Measurements from ENCODE around the gene PKD1L1. TPM values are rescaled to one million over a fixed set of nuclear protein-coding genes. Genes with fewer than 3 reads are reported as not detected.

PKD1L1 gene, protein sequence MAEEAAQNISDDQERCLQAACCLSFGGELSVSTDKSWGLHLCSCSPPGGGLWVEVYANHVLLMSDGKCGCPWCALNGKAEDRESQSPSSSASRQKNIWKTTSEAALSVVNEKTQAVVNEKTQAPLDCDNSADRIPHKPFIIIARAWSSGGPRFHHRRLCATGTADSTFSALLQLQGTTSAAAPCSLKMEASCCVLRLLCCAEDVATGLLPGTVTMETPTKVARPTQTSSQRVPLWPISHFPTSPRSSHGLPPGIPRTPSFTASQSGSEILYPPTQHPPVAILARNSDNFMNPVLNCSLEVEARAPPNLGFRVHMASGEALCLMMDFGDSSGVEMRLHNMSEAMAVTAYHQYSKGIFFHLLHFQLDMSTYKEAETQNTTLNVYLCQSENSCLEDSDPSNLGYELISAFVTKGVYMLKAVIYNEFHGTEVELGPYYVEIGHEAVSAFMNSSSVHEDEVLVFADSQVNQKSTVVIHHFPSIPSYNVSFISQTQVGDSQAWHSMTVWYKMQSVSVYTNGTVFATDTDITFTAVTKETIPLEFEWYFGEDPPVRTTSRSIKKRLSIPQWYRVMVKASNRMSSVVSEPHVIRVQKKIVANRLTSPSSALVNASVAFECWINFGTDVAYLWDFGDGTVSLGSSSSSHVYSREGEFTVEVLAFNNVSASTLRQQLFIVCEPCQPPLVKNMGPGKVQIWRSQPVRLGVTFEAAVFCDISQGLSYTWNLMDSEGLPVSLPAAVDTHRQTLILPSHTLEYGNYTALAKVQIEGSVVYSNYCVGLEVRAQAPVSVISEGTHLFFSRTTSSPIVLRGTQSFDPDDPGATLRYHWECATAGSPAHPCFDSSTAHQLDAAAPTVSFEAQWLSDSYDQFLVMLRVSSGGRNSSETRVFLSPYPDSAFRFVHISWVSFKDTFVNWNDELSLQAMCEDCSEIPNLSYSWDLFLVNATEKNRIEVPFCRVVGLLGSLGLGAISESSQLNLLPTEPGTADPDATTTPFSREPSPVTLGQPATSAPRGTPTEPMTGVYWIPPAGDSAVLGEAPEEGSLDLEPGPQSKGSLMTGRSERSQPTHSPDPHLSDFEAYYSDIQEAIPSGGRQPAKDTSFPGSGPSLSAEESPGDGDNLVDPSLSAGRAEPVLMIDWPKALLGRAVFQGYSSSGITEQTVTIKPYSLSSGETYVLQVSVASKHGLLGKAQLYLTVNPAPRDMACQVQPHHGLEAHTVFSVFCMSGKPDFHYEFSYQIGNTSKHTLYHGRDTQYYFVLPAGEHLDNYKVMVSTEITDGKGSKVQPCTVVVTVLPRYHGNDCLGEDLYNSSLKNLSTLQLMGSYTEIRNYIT (N-terminal part only)
- 0.15 to 0.37 TPM (median 0.23 TPM) in 5 replicates for total RNA-seq (2022; extraction: Qiagen RNA extraction; ENCODE audit: low read depth)

DNA sequence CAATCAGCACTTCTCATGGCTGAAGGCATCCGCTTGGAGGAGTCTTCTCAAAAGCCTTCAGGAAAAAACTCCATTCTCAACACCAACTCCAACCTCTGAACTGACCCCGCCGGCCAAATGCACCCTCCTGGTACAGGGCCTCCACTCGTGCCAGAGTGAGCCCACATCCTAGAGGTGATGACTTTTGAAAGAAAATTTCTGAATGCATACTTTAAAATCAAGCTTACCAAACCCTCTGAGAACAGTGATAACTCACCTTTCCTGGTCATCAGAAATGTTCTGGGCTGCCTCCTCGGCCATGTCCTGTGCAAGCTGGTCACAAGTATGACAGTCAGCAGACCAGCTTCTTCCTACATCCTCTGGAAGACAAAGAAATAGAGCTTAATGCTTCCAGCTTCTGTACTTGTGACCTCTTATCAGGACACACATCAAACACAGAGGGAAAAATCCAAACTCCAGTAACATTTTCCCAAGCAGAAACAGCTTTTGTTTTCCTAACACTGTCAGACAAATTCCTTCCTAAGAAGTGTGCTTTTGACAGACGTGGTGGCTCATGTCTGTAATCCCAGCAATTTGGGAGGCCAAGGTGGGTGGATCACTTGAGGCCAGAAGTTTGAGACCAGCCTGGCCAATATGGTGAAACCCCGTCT lies at the start of gene PKD1L1:
PKD1L1 (minus strand) TSS at position 326 of the 650 bp plus-strand sequence; CDS start at position 300, 26 bp downstream.

DNA sequence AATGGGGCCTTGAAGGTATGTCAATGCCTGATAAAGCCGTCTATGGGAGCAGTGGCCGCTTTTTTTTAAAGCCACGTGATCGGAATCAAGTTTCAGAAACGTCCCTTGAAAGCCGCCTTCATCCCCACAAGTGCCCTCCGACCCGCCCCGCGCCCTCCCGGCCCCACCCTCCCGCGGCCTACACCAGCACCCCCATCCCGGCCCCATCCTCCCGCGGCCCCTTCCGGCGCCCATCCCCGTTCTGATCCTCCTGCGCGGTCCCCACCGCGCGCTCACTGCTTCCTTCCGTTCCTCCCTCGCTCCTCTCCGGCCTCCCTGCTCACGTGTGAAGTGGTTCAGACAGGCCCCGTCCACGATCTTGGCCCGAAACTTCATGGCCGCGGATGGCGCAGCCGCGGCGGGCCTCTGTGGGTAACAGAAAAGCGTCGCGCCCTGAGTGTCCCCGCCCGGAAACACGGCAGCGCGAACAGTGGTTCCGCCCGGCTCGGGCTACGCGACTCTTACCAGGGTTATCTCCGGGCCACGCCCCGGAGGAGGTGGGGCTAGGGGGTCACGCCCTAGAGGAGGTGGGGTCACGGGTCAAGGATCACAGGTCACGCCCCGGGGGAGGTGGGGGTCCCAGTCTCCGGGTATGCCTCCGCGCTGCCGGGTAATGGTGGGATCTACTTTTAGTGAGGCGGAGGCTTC lies 31.0 kb upstream of the PKD1L1 start, which contains the start of gene HUS1:
HUS1 (minus strand) TSS at position 471 of the 687 bp plus-strand sequence; CDS start at position 375, 96 bp downstream.

Other genes with a start within 250 kb of the PKD1L1 start
- gene HUS1, start 31.1 kb upstream of the PKD1L1 start, total RNA-seq (2022; extraction: Qiagen RNA extraction; ENCODE audit: low read depth): 18.1 to 21.2 TPM (median 18.5 TPM) in 5 replicates
- gene SUN3, start 80.6 kb upstream of the PKD1L1 start, total RNA-seq (2022; extraction: Qiagen RNA extraction; ENCODE audit: low read depth): 0.15 to 0.91 TPM in 2 of 5 replicates, not detected in the others
- 0.26 to 0.61 TPM (median 0.37 TPM) in 5 replicates for gene C7orf57, start 87.1 kb upstream of the PKD1L1 start, total RNA-seq (2022; extraction: Qiagen RNA extraction; ENCODE audit: low read depth)
- 64.0 to 115 TPM (median 95.7 TPM) in 5 replicates for gene UPP1, start 140.8 kb upstream of the PKD1L1 start, total RNA-seq (2022; extraction: Qiagen RNA extraction; ENCODE audit: low read depth)
- gene ABCA13, start 223.0 kb upstream of the PKD1L1 start, total RNA-seq (2022; extraction: Qiagen RNA extraction; ENCODE audit: low read depth): 0.05 to 0.13 TPM (median 0.05 TPM) in 4 of 5 replicates, not detected in the other